Inflammatory macrophage treated with lipopolysaccharide for 4 hours (primary cell): ENCODE results near the gene SLC13A1.

Experiments
- DNase-seq: peaks from one replicate; pipeline ENCODE4 v3.0.0-alpha.2; 2020

Gene SLC13A1

DNA sequence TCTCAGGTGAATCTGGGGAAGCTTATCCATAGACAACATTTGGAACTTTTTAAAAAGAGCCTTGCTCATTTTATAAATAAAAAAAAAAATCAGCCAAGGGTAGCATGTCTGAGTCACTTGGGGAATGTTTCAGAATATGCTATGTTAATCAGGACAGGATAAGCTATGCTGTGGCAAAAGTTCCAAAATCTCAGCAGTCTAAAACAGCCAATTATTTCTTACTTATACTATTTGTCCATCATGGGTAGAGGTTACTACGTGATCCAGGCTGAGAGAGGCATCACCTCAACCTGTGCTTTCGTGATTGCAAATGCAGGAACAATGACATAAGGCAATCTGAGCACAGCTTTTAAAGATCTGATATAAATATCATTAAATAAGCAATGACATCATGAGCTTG, 6.5 kb downstream of the SLC13A1 start:
- no peak for DNase-seq

DNA sequence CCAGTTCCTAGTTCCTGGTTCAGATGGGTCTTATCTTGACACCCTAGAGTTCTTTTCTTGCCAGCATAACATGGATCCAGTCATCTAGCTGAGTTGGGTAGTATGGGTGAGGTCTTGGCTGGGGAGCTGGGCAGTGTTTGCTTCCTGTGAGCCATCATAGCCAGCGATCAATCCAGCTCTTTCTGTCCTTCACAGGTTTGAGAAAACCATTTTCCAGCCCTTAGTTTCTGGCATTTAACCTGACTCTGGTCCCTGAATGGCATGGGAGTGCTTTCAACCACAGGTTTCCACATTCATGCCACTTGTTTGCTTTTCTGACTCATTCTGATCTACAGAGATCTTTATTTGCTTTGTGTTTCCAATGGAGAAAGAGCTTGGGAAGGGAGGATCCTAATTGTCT, 8.6 kb downstream of the SLC13A1 start:
- DNase-seq = no peak

DNA sequence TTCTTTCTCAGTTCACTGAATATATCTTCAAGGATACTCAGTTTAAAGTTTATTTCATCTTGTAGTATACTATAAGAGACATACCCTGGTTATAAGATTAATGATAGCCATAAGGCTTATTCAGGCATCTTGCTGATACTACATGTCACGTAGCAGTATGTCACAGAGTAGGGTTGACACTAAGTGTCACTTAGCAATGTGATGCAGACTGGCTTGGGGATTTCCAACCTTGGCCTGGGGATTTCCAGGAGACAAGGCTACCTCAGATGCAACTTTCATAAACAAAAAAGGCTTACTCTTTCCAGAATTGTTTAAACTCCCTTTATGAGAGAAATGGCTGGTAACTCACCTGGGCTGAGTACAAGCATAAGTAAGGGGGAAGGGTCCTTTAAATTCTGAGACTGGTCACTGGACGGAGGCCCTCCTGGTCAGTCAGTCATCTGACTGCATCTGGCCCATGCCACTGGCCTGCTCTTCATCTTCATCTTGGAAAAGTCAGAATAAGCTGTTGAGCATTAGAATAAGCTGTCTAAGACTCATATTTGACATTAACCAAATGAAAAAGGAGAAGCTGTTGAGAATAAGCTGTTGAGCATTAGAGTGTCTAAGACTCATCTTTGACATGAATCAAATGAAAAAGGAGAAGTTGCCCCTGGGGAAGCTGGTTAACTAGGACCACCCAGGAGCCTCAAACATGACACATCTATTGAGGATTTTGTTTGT, 9.5 kb downstream of the SLC13A1 start:
- no peak for DNase-seq

DNA sequence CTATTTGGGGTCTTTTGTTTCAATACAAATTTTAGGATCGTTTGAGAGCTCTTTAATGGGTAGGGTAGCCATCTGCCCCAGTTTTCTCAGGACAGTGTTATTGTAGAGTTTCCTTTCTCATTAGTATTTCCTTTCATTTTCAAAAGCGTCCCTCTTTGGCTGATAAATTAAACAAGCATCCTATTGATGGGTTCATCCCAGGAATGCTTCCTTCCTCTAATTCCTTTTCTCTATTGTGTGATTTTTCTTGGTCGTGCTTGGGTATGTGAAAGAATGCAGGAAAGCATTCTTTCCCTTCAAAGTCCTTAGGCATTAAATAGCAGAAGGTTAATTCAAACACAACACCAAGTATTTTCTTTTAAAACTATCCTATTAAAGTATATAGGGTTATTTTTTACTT, 14.0 kb downstream of the SLC13A1 start:
- DNase-seq = no peak

DNA sequence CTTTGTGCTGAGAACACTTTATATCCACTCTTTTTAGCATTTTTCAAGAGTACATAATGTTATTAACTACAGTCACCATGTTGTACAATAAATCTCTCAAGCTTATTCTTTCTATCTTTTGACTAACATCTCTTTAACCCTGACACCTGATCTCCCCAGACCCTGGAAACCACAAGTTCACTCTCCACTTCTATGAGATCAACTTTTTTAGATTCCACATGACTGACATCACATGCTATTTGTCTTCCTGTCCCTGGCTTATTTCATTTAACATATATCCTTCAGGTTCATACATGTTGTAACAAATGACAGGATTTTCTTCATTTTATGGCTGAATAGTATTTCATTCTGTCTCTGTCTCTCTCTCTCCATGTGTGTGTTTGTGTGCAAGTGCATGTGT, 15.5 kb downstream of the SLC13A1 start:
- no peak for DNase-seq

DNA sequence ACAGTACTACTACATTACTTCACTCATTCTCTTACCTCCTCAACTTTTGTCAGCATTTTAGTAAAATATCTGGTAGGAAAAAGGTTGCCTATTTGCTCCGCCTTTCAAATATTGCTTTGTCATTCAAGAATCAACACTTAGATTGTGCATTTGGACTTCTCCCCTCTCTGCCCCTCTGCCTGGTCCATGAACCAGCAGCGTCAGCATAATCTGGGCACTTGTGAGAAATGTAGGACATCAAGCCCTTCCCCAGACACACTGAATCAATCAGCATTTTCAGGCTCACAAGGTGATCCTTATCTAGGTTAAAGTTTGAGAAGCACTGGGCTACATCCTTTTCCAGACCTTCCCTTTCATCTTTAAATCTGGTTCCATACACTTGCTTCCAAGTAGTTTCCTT, 16.3 kb downstream of the SLC13A1 start:
- no peak for DNase-seq

DNA sequence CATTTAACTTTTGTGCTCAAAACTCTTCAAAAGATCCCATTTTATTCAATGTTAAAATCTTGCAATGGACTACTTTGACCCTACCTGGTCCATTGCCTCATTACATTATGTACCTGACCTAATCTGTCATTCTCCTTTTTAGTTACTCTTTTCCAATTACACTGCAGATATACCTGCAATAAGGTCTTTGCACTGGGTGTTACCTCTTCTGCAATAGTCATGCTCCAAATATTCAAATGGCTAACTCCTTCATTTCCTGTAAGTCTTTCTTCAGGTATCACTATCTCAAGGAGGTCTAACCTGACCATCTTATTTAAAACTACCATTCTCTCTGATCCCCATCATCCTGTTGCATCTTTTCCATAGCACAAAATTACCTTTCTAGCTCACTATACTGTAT, 22.3 kb downstream of the SLC13A1 start:
- DNase-seq = no peak

DNA sequence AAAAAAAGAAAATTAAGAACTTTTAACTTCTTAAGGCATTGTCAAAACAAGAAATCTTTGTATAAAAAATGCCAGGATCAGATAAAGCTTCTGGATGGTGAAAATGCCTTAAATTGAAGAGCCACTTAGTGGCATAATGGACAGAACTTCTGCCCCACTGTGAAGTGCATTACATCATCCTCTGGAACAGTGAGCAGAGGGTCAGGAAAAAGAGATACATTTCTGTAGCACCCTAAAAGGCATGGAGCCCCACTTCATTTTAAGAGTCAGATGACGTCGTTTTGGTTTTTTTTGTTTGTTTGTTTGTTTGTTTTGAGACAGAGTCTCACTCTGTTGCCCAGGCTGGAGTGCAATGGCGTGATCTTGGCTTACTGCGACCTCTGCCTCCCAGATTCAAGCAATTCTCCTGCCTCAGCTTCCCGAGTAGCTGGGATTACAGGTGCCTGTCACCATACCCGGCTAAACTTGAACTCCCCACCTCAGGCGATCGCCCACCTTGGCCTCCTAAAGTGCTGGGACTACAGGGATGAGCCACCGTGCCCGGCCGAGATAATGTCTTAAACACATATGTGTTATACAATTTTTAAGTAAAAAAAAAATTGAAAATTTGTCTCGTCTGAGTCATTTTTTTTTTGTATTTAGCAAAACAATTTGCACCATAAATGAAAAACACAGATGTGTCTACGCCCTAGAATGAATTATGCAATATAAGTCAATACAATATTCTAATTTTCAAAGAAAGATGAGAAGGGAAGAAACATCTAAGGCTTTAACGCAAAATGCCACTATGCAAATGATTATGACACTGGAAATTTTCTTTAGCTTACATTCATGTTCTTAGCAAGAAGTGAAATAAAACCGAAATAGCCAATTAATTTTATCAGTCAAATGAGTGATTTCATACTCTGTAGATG, 29.2 kb downstream of the SLC13A1 start:
- no peak for DNase-seq

DNA sequence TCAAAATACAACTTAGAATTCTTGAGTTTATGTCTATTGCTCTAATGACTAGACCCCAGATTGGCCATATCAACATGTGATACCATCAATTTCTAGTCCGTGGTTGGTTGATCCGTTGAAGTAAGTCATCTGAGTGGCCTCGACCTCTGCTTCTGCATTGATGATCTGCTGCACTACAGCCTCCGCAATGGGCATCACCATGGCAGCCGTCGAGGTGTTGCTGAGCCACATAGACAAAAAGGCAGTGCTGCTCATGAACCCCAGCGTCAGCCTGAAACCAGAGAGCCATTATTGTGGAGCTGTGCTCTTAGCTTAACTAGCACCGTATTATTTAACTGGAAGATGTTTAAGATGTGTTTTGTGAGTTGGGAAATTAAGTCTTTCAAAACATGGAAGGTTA, 30.7 kb downstream of the SLC13A1 start:
- no peak for DNase-seq

DNA sequence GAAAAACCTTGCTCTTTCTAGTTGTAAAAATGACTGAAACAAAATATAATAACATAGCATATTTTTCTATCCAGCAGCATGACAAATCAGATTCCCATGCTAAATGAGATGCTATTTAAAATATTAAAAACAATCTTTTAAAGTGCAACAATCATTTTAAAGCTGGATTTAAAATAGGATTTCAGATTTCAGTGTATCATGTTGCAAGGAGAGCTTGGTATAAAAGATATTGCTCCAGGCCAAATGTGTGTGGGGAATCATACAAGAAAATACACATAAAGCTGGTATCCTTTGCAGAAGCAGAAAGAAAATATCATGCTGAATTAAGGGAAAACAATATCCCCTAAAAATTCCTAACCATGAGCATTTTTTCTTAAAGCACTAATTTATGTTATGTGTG, 42.2 kb downstream of the SLC13A1 start:
- no peak for DNase-seq

DNA sequence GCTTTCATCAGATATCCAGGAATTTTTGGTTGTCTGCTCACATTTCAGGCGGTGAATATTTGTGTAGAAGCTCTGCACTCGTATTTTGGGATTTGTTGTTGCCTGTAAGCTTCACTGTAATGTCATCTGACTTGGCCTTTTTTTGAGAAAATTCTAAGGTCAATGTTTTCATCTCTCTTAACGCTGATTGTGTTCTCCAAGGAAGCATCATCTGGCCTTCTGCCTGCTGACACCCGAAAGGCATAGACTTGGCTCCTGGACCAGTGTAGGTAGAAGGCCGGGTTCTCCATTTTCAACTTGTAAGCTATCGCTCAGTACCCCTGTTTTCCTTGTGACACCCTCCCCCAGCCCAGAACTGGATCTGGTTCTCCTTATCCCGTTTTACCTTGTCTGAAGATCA, 44.2 kb downstream of the SLC13A1 start:
- DNase-seq = no peak

DNA sequence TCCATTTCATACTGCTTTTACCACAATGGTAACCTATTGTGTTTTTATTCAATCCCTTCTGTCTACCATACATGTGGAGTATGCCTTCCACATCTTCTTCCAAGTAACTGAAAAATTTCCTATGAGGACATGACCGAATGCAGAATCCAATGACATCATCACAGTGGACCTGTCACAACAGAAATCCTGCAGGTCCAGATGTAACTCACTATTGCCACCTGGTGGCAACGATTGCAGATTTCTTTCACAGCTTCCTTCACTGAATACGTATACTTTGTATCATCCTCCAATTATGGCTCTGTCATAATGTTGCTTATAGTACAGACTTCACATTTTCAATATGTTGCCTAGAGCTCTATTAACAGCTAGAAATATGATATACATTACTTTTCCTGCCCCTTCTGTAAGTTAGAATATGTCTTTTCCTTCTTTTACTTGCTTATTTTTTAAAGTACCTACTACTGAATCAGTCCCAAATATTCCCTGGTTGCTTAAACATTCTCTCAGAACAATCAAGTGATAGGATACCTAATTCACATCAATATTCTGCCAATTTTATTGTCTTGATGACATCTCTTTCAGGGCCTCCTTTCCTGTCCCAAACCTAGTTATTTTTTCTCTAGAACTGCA, 45.4 kb downstream of the SLC13A1 start:
- peak; percentile 72 for DNase-seq

DNA sequence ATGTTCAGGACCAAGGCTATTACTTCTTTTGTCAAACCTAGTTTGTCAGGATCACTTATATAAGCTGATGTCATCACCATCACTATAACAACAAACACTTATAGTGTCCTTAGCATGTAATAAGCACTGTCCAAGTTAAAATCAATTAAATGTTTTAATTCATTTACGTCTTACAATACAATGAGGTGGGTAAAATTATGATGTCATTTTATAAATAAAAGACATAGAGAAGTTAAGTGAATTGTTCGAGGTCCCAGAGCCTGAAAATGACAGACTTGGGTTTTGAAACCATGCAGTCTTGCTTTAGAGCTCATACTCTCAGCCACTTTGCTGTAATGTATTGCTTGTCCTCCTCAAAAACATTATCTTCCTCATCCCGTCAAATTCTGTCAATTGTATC, 48.3 kb downstream of the SLC13A1 start:
- DNase-seq = no peak

DNA sequence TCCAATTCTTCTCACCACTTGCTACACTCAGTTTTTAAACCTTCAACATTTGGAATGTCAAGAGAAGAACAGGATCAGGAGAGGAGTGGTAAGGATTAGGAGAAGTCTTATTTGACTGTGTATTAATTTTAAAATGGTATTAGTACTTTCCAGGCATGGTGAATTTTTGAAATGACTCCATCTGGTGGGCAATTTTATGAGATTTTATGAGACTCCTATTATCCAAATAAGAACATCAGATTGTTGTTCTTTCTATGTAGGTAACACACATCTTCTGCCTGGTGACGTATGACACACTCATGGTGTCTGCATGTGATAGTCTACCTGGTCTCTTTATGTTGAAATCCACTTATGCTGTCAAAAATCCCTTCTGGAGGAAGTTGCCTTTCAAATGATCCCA, 51.0 kb downstream of the SLC13A1 start:
- no peak for DNase-seq

DNA sequence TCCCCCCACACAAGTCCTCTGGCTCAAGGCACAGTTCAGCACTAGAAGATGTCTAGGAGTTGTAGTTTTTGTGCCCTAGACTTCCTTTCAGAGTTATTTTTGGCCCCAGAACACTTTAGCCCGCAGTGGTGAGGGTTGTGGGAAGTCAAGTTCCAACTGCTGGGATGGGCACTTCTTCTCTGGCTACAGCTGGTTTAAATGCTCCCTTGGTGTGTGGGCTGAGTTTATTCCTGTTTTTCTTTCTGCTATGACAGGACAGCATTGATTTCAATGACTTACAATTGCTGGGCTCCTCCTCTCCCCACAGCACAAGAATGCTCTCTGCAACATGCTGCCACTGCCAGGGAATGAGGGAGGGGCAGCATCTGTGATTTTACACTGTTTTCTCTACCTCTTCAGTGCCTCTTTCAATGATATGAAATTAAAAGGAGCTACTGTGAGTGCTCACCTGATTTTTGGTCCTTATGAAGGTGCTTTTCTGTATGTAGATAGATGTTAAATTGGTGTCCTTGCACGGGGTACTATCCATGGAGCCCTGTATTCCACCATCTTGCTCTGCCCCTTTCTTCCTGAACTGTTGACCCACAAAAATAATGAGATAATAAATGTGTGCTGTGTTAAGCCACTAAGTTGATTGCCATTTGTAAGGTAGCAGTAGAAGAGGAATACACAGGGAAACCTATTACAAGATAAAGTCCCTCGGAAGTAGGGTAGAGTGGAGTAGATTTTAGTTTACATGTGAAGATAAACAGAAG, 56.3 kb downstream of the SLC13A1 start:
- DNase-seq = no peak

DNA sequence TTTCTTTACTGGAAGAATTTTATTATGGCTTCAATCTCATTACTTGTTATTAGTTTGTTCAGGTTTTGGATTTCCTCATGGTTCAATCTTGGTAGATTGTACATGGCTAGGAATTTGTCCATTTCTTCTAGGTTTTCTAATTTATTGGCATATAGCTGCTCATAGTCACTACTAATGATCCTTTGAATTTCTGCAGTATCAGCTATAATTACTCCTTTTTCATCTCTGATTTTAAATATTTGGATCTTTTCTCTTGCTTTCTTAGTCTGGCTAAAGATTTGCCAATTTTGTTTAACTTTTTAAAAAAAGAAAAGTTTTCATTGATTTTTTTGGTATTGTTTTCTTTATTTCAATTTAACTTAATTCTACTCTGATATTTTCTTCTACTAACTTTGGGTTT, 59.2 kb downstream of the SLC13A1 start:
- DNase-seq = no peak

DNA sequence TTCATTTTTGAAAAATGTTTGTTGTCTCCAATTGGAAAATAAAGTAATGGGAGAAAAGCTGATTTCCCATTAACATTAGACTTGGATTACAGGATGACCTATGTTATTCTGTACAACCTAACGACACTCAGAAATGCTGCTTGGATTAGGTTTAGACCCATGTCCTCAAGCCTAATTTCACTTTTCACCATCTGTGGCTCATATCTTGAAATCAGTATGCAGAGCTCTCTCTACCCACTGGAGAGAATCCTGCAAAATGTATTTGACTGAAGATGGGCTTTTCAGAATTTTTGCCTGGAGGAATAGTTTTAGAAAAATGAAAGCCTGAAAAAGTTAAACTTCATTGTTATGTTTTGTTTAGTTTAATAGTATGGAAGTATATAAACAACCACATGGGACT, 63.8 kb downstream of the SLC13A1 start:
- no peak for DNase-seq

DNA sequence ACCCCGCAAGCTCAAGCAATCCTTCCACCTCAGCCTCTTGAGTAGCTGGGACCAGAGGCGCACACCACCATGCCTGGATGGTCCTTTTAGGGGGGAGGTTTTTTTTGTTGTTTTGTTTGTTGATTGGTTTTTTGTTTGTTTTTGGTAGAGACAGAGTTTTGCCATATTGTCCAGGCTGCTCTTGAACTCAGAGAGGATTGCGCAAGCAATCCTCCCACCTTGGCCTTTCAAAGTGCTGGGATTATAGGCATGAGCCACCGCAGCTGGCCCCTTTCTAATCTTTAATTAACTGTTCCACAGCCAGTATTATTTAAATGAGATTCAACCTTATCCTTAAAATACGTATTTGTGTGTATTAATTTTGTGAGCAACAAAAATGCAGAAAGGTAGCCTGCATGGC, 65.8 kb downstream of the SLC13A1 start:
- DNase-seq = no peak

DNA sequence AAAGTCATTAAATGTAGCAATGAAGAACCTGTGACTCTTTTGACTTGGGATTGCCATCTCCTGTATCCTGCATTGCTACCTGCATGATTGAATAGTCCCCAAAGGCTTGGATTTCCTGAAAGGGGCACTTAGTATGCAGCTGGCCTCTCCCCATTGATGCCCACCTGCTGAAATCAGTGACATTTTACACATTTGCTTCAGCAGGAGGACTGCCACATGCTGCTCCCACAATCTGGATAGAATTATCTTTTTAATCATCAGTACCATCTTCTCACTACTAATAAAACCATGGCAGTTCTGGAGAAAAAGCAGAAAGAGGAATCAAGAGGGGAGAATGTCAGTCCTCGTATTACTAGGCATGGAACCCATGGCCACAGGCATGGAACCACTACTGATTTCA, 67.8 kb downstream of the SLC13A1 start:
- DNase-seq = no peak

DNA sequence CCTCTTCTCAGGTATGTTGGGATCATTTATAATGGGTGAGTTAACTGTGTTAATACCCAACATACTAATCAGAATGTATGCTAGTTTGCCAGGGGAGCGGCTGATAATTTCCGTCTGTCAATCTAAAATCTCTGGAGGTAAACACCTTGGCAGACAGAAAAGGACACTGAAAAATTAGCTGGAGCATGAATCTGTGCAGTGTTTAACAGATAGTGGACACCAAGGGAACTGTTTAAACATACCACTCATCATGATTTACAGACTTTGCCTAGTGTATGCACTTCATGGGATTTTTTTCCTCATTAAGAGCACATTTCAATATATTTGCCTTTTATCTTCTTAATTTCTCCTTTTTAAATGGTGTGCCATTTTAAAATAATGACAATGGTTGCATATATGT, 68.2 kb downstream of the SLC13A1 start:
- DNase-seq = no peak

DNA sequence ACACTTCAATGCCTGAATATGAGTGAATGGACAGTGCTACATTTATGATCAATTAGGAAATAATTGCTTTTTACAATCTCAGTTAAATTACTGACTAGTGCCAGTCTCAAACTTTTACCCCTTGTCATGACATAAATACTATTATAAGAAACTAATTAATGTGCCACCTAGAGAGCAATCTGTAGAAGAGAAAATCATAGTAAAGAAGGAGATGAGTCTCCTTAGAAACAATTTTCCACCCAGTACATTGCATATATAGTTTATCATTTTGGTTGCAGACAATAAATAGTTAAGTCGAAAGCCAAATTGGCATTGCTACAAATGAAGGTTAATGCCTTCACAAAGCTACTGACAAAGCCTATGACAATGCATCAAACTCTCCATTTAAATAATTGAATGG, 68.6 kb downstream of the SLC13A1 start:
- no peak for DNase-seq

DNA sequence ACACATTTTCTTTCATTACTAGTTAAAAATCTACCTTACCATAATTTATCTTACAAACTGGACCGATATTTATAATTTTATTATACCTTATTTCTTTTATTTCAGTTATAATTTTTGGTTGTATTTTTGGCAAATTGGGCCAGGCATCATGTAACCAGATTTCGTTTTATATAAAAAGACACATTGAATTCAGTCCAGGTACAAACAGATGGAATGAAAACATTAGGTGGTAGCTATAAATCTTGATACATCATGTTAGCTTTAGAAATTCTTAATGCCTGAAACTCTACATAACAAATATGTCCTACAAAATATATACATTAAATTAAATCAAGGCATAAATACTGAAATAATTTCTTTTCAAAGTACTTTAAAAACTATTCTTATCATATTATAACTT, 73.1 kb downstream of the SLC13A1 start:
- DNase-seq = no peak

DNA sequence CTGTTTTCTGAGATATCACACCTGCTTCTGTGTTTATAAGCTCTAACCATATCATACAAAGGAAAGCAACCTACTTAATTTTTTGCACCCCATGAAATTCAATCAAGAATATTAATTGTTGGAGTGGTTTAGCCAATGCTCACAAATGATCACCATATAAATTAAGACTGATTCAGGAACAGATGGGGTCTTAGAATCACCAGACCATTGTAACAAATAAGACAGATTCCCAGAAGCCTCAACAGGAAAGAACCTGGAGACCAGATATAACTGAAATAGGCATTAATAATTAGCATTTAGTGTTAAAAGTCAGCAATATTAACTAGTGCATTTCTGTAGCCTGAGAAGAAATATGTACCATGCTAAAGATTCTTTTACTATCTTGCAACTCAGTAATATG, 73.6 kb downstream of the SLC13A1 start:
- DNase-seq = no peak
